H9 (cell line): ENCODE measurements around the gene RNF215. TPM values are rescaled to one million over a fixed set of nuclear protein-coding genes. Genes with fewer than 3 reads are reported as not detected.
A peak's percentile ranks its signal among the peaks of the same experiment; 100 is the strongest.

ENCODE experiments used
- DNase-seq: peaks from one replicate; pipeline ENCODE4 v3.0.0-alpha.2; 2017
- H2AFZ ChIP-seq: one replicate; pipeline ENCODE4 v1.6.1; 2013; ENCODE audit warnings: mild to moderate bottlenecking, low read length, control low read depth, moderate library complexity
- H2AK5ac ChIP-seq: 2 replicates; pipeline ENCODE4 v1.6.1; 2013; ENCODE audit warnings: low read length, control low read depth, mixed read lengths; ENCODE audit not compliant: insufficient read length
- H2BK120ac ChIP-seq: one replicate; pipeline ENCODE4 v1.6.1; 2013; ENCODE audit warnings: low read depth, mild to moderate bottlenecking, low read length, control low read depth, inconsistent platforms; ENCODE audit not compliant: poor library complexity, severe bottlenecking
- H2BK12ac ChIP-seq: 2 replicates; pipeline ENCODE4 v1.6.1; 2013; ENCODE audit warnings: low read length, control low read depth, mixed read lengths, low read depth; ENCODE audit not compliant: insufficient read length
- H2BK15ac ChIP-seq: 2 replicates; pipeline ENCODE4 v1.6.1; 2013; ENCODE audit warnings: low read depth, low read length, control low read depth
- H2BK20ac ChIP-seq: one replicate; pipeline ENCODE4 v1.6.1; 2013; ENCODE audit warnings: low read depth, mild to moderate bottlenecking, low read length, control low read depth, inconsistent platforms; ENCODE audit not compliant: poor library complexity, severe bottlenecking
- H2BK5ac ChIP-seq: 2 replicates; pipeline ENCODE4 v1.6.1; 2013; ENCODE audit warnings: low read length, control low read depth, mixed read lengths; ENCODE audit not compliant: insufficient read length
- H3K14ac ChIP-seq: 2 replicates; pipeline ENCODE4 v1.6.1; 2013; ENCODE audit warnings: low read length, control low read depth; ENCODE audit not compliant: insufficient read depth
- H3K18ac ChIP-seq: 2 replicates; pipeline ENCODE4 v1.6.1; 2013; ENCODE audit warnings: low read depth, mild to moderate bottlenecking, mixed read lengths, low read length, control low read depth; ENCODE audit not compliant: insufficient read length
- H3K23ac ChIP-seq: 2 replicates; pipeline ENCODE4 v1.6.1; 2013; ENCODE audit warnings: low read length, control low read depth, mixed read lengths, low read depth; ENCODE audit not compliant: insufficient read length
- H3K23me2 ChIP-seq: 2 replicates; pipeline ENCODE4 v1.6.1; 2013; ENCODE audit warnings: low read depth, mild to moderate bottlenecking, mixed read lengths, low read length, control low read depth; ENCODE audit not compliant: insufficient read length, poor library complexity, severe bottlenecking
- H3K27ac ChIP-seq: 2 replicates; pipeline ENCODE4 v1.5.1; 2013; ENCODE audit warnings: low read length, control low read depth, mixed read lengths, low read depth; ENCODE audit not compliant: insufficient read length
- H3K27me3 ChIP-seq: 2 replicates; pipeline ENCODE4 v1.6.1; 2013; ENCODE audit warnings: low read length, control low read depth, inconsistent platforms; ENCODE audit not compliant: insufficient read depth
- H3K4ac ChIP-seq: 2 replicates; pipeline ENCODE4 v1.6.1; 2013; ENCODE audit warnings: low read depth, mild to moderate bottlenecking, control low read depth, inconsistent platforms, low read length, moderate library complexity
- H3K4me1 ChIP-seq: 2 replicates; pipeline ENCODE4 v1.6.1; 2013; ENCODE audit warnings: low read length, control low read depth, inconsistent platforms; ENCODE audit not compliant: insufficient read depth
- H3K4me2 ChIP-seq: 2 replicates; pipeline ENCODE4 v1.6.1; 2013; ENCODE audit warnings: low read length, control low read depth, mixed read lengths; ENCODE audit not compliant: insufficient read length, insufficient read depth
- H3K56ac ChIP-seq: 2 replicates; pipeline ENCODE4 v1.6.1; 2013; ENCODE audit warnings: low read depth, mild to moderate bottlenecking, mixed read lengths, low read length, control low read depth; ENCODE audit not compliant: insufficient read length
- H3K79me1 ChIP-seq: 2 replicates; pipeline ENCODE4 v1.6.1; 2013; ENCODE audit warnings: low read depth, mild to moderate bottlenecking, moderate library complexity, low read length, control low read depth, inconsistent platforms; ENCODE audit not compliant: insufficient read depth, poor library complexity, severe bottlenecking
- H3K79me2 ChIP-seq: 2 replicates; pipeline ENCODE4 v1.6.1; 2013; ENCODE audit warnings: low read length, control low read depth, inconsistent platforms; ENCODE audit not compliant: insufficient read depth
- H3K9ac ChIP-seq: 2 replicates; pipeline ENCODE4 v1.6.1; 2013; ENCODE audit warnings: low read length, control low read depth, mixed read lengths; ENCODE audit not compliant: insufficient read length; ENCODE audit errors: extremely low read depth
- H3K9me3 ChIP-seq: one replicate; pipeline ENCODE4 v1.6.1; 2013; ENCODE audit warnings: low read depth, low read length, inconsistent platforms; ENCODE audit not compliant: control insufficient read depth
- H3T11ph ChIP-seq: one replicate; pipeline ENCODE4 v1.6.1; 2013; ENCODE audit warnings: mild to moderate bottlenecking, low read length, control low read depth, inconsistent platforms
- H4K20me1 ChIP-seq: one replicate; pipeline ENCODE4 v1.6.1; 2013; ENCODE audit not compliant: control insufficient read depth, insufficient read length, insufficient read depth
- H4K5ac ChIP-seq: 2 replicates; pipeline ENCODE4 v1.6.1; 2013; ENCODE audit warnings: low read depth, mild to moderate bottlenecking, mixed read lengths, low read length, control low read depth; ENCODE audit not compliant: insufficient read length
- H4K8ac ChIP-seq: replicated peaks from 2 replicates; pipeline ENCODE4 v1.6.1; 2013; ENCODE audit warnings: low read length, control low read depth, mixed read lengths, low read depth; ENCODE audit not compliant: insufficient read length
- H4K91ac ChIP-seq: 2 replicates; pipeline ENCODE4 v1.6.1; 2013; ENCODE audit warnings: low read depth, mild to moderate bottlenecking, moderate library complexity, mixed read lengths, low read length, control low read depth; ENCODE audit not compliant: insufficient read length
- H3K27ac Mint-ChIP-seq, 3 experiments: 2 replicates in 2 of 3; 3 replicates in 1 of 3; pipeline ENCODE4 v1.8.0; 2020 to 2021; ENCODE audit warnings: mixed read lengths in 3 of 3, mild to moderate bottlenecking in 1 of 3, moderate library complexity in 1 of 3
- H3K27me3 Mint-ChIP-seq: 2 replicates; pipeline ENCODE4 v1.8.0; 2021; ENCODE audit warnings: low read depth, mild to moderate bottlenecking, moderate library complexity, mixed read lengths
- H3K36me3 Mint-ChIP-seq, 3 experiments: 2 replicates in 2 of 3; 3 replicates in 1 of 3; pipeline ENCODE4 v1.8.0; 2020 to 2021; ENCODE audit warnings: low read depth in 3 of 3, mixed read lengths in 3 of 3; ENCODE audit not compliant: insufficient read depth in 1 of 3
- H3K4me1 Mint-ChIP-seq, 2 experiments: 2 replicates each; pipeline ENCODE4 v1.8.0; 2020; ENCODE audit warnings: mixed read lengths in 2 of 2
- H3K4me3 Mint-ChIP-seq, 2 experiments: 2 replicates in 1 of 2; 3 replicates in 1 of 2; pipeline ENCODE4 v1.8.0; 2020 to 2021; ENCODE audit warnings: mild to moderate bottlenecking in 2 of 2, mixed read lengths in 2 of 2, moderate library complexity in 1 of 2
- H3K9me3 Mint-ChIP-seq, 2 experiments: 2 replicates in 1 of 2; 3 replicates in 1 of 2; pipeline ENCODE4 v1.8.0; 2020; ENCODE audit warnings: mild to moderate bottlenecking in 2 of 2, mixed read lengths in 2 of 2, moderate library complexity in 1 of 2
- WGBS: extraction: QIAGEN DNeasy Blood & Tissue Kit; methylation state at CpG from one replicate; pipeline ENCODE4 v1.1.7; 2013; ENCODE audit warnings: missing lambda C conversion rate, low lambda C conversion rate, mixed read lengths; ENCODE audit not compliant: insufficient read length; ENCODE audit errors: extremely low coverage; 5-methylcytosine and 5-hydroxymethylcytosine counted together
- total RNA-seq: library from RNA; stranded (reverse); gene quantifications from 2 replicates; pipeline ENCODE4 v1.2.1, GENCODE V29; 2021
- TF ChIP-seq, protein P1 (sequence below): fragments of 200-600 bp; sonication (generic); conservative IDR thresholded peaks from 3 replicates; pipeline ENCODE4 v1.8.0; 2021; ENCODE audit warnings: antibody characterized with exemption, mild to moderate bottlenecking

The RNF215 gene
- total RNA-seq, 1 experiment from 2014 or later: 24.5 TPM

DNA sequence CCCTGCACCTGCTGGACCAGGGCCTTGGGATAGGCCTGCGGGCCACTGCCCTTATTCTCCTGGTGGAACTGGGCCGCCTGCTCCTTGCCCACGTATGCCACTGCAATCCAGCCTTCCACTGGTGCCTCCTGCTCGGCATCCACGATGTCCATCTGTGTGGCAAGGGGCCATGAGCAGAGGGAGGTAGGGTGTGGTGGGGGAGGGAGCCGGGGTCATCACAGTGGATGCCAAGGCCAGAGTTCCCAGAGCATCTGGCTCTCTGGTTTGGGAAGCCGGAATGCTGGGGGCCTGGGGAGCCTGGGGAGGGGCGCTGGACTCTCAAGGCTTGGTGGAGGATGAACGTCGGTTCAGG, 627 bp downstream of the RNF215 start:
- Histone ChIP-seq H3K27me3 (no peaks in the 10 kb centered on the region), H4K8ac (no peak overlapping the region), H3K27ac (no peak overlapping the region), H4K91ac (no peak overlapping the region), H3K4me1 (no peaks in the 10 kb centered on the region; the same call in 1 of the 2 replicates), H2BK5ac (no peak overlapping the region), H3T11ph (no peak overlapping the region), H4K20me1 (no peaks in the 10 kb centered on the region), H2AK5ac (no peak overlapping the region), H3K14ac (no peak overlapping the region; the same call in 1 of the 2 replicates), H3K23ac (no peak overlapping the region), H3K56ac (no peak overlapping the region), H2AFZ (no peak overlapping the region), H2BK15ac (no peak overlapping the region), H3K9me3 (no peaks in the 10 kb centered on the region), H2BK12ac (no peak overlapping the region), H3K4me2 (peak overlapping the region; percentile 67), H3K79me1 (no peaks in the 10 kb centered on the region), H3K4ac (no peak overlapping the region), H3K9ac (no peak overlapping the region), H4K5ac (no peak overlapping the region), H3K18ac (no peak overlapping the region), H3K79me2 (no peaks in the 10 kb centered on the region), H3K23me2 (peaks cover 6% of the 10 kb centered on the region), H2BK20ac (no peak overlapping the region), H2BK120ac (no peak overlapping the region)
- Mint-ChIP-seq H3K27ac (peak overlapping the region in 1 of 3 experiments; percentile 82; a peak in 1 of 7 replicates), H3K36me3 (peaks cover 0 to 19% (median 16%) of the 10 kb centered on the region in 3 experiments; a peak in 6 of 7 replicates), H3K4me3 (peak overlapping the region; percentile 87 to 92), H3K27me3 (peaks cover 4% of the 10 kb centered on the region), H3K4me1 (peaks cover 15 to 16% of the 10 kb centered on the region in 2 experiments), H3K9me3 (peaks cover 8 to 11% of the 10 kb centered on the region in 2 experiments; a peak in 4 of 5 replicates)
- WGBS: no CpG with 5 or more reads among the region's 10 CpGs
- DNase-seq: no peak
- TF ChIP-seq, protein P1, sequence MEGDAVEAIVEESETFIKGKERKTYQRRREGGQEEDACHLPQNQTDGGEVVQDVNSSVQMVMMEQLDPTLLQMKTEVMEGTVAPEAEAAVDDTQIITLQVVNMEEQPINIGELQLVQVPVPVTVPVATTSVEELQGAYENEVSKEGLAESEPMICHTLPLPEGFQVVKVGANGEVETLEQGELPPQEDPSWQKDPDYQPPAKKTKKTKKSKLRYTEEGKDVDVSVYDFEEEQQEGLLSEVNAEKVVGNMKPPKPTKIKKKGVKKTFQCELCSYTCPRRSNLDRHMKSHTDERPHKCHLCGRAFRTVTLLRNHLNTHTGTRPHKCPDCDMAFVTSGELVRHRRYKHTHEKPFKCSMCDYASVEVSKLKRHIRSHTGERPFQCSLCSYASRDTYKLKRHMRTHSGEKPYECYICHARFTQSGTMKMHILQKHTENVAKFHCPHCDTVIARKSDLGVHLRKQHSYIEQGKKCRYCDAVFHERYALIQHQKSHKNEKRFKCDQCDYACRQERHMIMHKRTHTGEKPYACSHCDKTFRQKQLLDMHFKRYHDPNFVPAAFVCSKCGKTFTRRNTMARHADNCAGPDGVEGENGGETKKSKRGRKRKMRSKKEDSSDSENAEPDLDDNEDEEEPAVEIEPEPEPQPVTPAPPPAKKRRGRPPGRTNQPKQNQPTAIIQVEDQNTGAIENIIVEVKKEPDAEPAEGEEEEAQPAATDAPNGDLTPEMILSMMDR: no peak
